OCI-LY1 (cell line): ENCODE measurements around the gene CACNG5.

Source experiments
- H2AFZ ChIP-seq: fragments of 200-600 bp; sonication (generic), shearing (Covaris generic); 2 replicates; pipeline ENCODE4 v1.6.0; 2014; ENCODE audit warnings: antibody characterized with exemption, mild to moderate bottlenecking, low read length
- H3F3A ChIP-seq: fragments of 200-600 bp; sonication (generic), shearing (Covaris generic); 2 replicates; pipeline ENCODE4 v1.6.0; 2014; ENCODE audit warnings: mild to moderate bottlenecking, antibody characterized with exemption, low read length, moderate library complexity; ENCODE audit not compliant: insufficient read depth
- H3K27ac ChIP-seq: fragments of 200-600 bp; sonication (generic); 2 replicates; pipeline ENCODE4 v1.5.1; 2014; ENCODE audit warnings: low read length, mixed run types, mild to moderate bottlenecking, low read depth; ENCODE audit not compliant: poor library complexity, severe bottlenecking
- H3K27me3 ChIP-seq: fragments of 200-600 bp; sonication (generic); 2 replicates; pipeline ENCODE4 v1.6.0; 2014; ENCODE audit warnings: antibody characterized with exemption, mild to moderate bottlenecking, low read length, moderate library complexity; ENCODE audit not compliant: insufficient read depth
- H3K36me3 ChIP-seq: fragments of 200-600 bp; sonication (generic); 2 replicates; pipeline ENCODE4 v1.6.1; 2014; ENCODE audit warnings: mild to moderate bottlenecking, antibody characterized with exemption, low read length, moderate library complexity, mixed read lengths; ENCODE audit not compliant: insufficient read depth
- H3K4me1 ChIP-seq: fragments of 200-600 bp; sonication (generic); 2 replicates; pipeline ENCODE4 v1.5.1; 2014; ENCODE audit warnings: mild to moderate bottlenecking, low read length, moderate library complexity; ENCODE audit not compliant: insufficient read depth, severe bottlenecking
- H3K4me2 ChIP-seq: fragments of 200-600 bp; sonication (generic), shearing (Covaris generic); 2 replicates; pipeline ENCODE4 v1.6.1; 2014; ENCODE audit warnings: low read length
- H3K4me3 ChIP-seq: fragments of 200-600 bp; sonication (generic); 2 replicates; pipeline ENCODE4 v1.5.1; 2014; ENCODE audit warnings: low read length, low read depth, mild to moderate bottlenecking, mixed read lengths; ENCODE audit not compliant: poor library complexity, severe bottlenecking
- H3K79me2 ChIP-seq: fragments of 200-600 bp; shearing (Covaris generic); 2 replicates; pipeline ENCODE4 v1.6.1; 2016; ENCODE audit warnings: mixed run types, low read length, mixed read lengths; ENCODE audit not compliant: insufficient read depth
- H3K9ac ChIP-seq: fragments of 200-600 bp; sonication (generic), shearing (Covaris generic); 2 replicates; pipeline ENCODE4 v1.6.1; 2014; ENCODE audit warnings: mild to moderate bottlenecking, low read length, mixed read lengths
- H3K9me2 ChIP-seq: fragments of 200-600 bp; sonication (generic), shearing (Covaris generic); 2 replicates; pipeline ENCODE4 v1.6.1; 2014; ENCODE audit warnings: low read depth, mild to moderate bottlenecking, low read length, mixed read lengths
- H3K9me3 ChIP-seq: fragments of 200-600 bp; shearing (Covaris generic); 2 replicates; pipeline ENCODE4 v1.6.1; 2014; ENCODE audit warnings: low read length, mixed read lengths
- H4K20me1 ChIP-seq: fragments of 200-600 bp; sonication (generic), shearing (Covaris generic); 2 replicates; pipeline ENCODE4 v1.6.0; 2016; ENCODE audit warnings: mild to moderate bottlenecking, low read length; ENCODE audit not compliant: insufficient read depth
- CTCF ChIP-seq: fragments of 200-600 bp; sonication (generic), shearing (Covaris generic); IDR thresholded peaks from 2 replicates; pipeline ENCODE4 v1.5.1; 2017; ENCODE audit warnings: mild to moderate bottlenecking, antibody characterized with exemption, low read length, moderate library complexity, mixed read lengths
- EZH2 ChIP-seq: fragments of 200-600 bp; sonication (generic), shearing (Covaris generic); IDR thresholded peaks from 2 replicates; pipeline ENCODE4 v1.8.0; 2017; ENCODE audit warnings: borderline replicate concordance, mixed run types, mild to moderate bottlenecking, antibody characterized with exemption, low read length, moderate library complexity, mixed read lengths

Gene CACNG5

GRCh38 chr17:66837885-66838665, 3.2 kb downstream of the CACNG5 start:
- Histone ChIP-seq H3K4me2 (no peak overlapping the region), H3K27me3 (peaks cover 12% of the 10 kb centered on the region; the same call in 1 of the 2 replicates), H3K79me2 (no peaks in the 10 kb centered on the region), H3K9me3 (no peaks in the 10 kb centered on the region), H3K4me3 (no peak overlapping the region), H3F3A (no peaks in the 10 kb centered on the region), H3K9me2 (no peaks in the 10 kb centered on the region), H3K27ac (no peak overlapping the region), H4K20me1 (no peaks in the 10 kb centered on the region), H2AFZ (no peak overlapping the region), H3K4me1 (peaks cover 7% of the 10 kb centered on the region), H3K36me3 (no peaks in the 10 kb centered on the region), H3K9ac (no peak overlapping the region)
- no peak for TF ChIP-seq CTCF
- TF ChIP-seq EZH2 = no peak

GRCh38 chr17:66839616-66840015, 4.7 kb downstream of the CACNG5 start:
- Histone ChIP-seq H3K9me2 (no peaks in the 10 kb centered on the region), H3K4me3 (no peak overlapping the region), H3K9me3 (no peaks in the 10 kb centered on the region), H3F3A (no peaks in the 10 kb centered on the region), H2AFZ (no peak overlapping the region), H3K27ac (no peak overlapping the region), H4K20me1 (no peaks in the 10 kb centered on the region), H3K4me2 (no peak overlapping the region), H3K79me2 (no peaks in the 10 kb centered on the region), H3K4me1 (peaks cover 2% of the 10 kb centered on the region), H3K27me3 (0 out of 2 replicates have a peak, but pooled peaks cover 7% of the 10 kb centered on the region), H3K9ac (no peak overlapping the region), H3K36me3 (no peaks in the 10 kb centered on the region)
- TF ChIP-seq CTCF = no peak
- no peak for TF ChIP-seq EZH2

- no peaks in the 10 kb centered on the region for H3K36me3 ChIP-seq
- H2AFZ ChIP-seq = no peak overlapping the region
- no peaks in the 10 kb centered on the region for H3K4me1 ChIP-seq
- H3F3A ChIP-seq = no peaks in the 10 kb centered on the region
- H3K4me2 ChIP-seq = no peak overlapping the region
- H3K27me3 ChIP-seq = 0 out of 2 replicates have a peak, but pooled peaks cover 7% of the 10 kb centered on the region
- no peak overlapping the region for H3K27ac ChIP-seq
- H3K79me2 ChIP-seq = no peaks in the 10 kb centered on the region
- TF ChIP-seq EZH2 = no peak
- no peak for TF ChIP-seq CTCF
- H4K20me1 ChIP-seq = no peaks in the 10 kb centered on the region
- H3K4me3 ChIP-seq = no peak overlapping the region
- H3K9me2 ChIP-seq = no peaks in the 10 kb centered on the region
- no peaks in the 10 kb centered on the region for H3K9me3 ChIP-seq
- no peak overlapping the region for H3K9ac ChIP-seq
Observed at GRCh38 chr17:66840061-66840460, 5.1 kb downstream of the CACNG5 start.
